ENCODE data around the gene RBP3. TPM values are rescaled to one million over a fixed set of nuclear protein-coding genes. Genes with fewer than 3 reads are reported as not detected.

RBP3 gene
- total and polyA plus RNA-seq, 2 of the 4 experiments (the other 2 are of a cell fraction), result not detected

- DNase-seq (no peak), ATAC-seq (ENCODE audit: low read depth) (no peak)
- Histone ChIP-seq H3K14ac (replicated peaks; ENCODE audit: low read depth, low read length) (no peak overlapping the region), H3K36me3 (ENCODE audit: control insufficient read depth, insufficient read depth, low read length) (no peaks in the 10 kb centered on the region), H3K9ac (ENCODE audit: low read depth, low read length) (no peak overlapping the region), H3K27ac (ENCODE audit: insufficient read depth, low read length) (no peak overlapping the region), H3K27me3 (ENCODE audit: control insufficient read depth, insufficient read depth, low read length) (no peaks in the 10 kb centered on the region), H2BK20ac (ENCODE audit: low read depth, low read length) (peak overlapping the region; percentile 97), H4K91ac (ENCODE audit: insufficient read depth, low read depth, low read length) (peak overlapping the region; percentile 94; the same call in 1 of the 2 replicates), H2AK5ac (ENCODE audit: low read depth, low read length) (peak overlapping the region; percentile 94), H3K56ac (ENCODE audit: extremely low read depth, insufficient read depth, low read length) (no peak overlapping the region), H2BK15ac (ENCODE audit: low read depth, low read length) (peak overlapping the region; percentile 60; the same call in 1 of the 3 replicates), H3K4me1 (ENCODE audit: control insufficient read depth, insufficient read depth, low read length) (peaks cover 27% of the 10 kb centered on the region), H4K5ac (ENCODE audit: low read depth, low read length) (no peak overlapping the region), H3K9me3 (ENCODE audit: control insufficient read depth, insufficient read depth, low read length) (no peaks in the 10 kb centered on the region), H2BK5ac (ENCODE audit: low read depth, low read length, poor library complexity, severe bottlenecking) (peak overlapping the region; percentile 73), H3K79me1 (ENCODE audit: low read depth in 1 of 2, low read length in 2 of 2) (no peaks in the 10 kb centered on the region), H3K9me1 (ENCODE audit: insufficient read depth, low read length) (peaks cover 36% of the 10 kb centered on the region), H3K18ac (ENCODE audit: low read depth, low read length) (0 out of 2 replicates have a peak overlapping the region, but pooled peaks have one; percentile 19), H3K23ac (ENCODE audit: low read depth, low read length) (no peak overlapping the region), H2AFZ (replicated peaks; ENCODE audit: low read length, poor library complexity) (peak overlapping the region; percentile 88), H2BK120ac (ENCODE audit: low read depth, low read length) (peak overlapping the region; percentile 97), H3K4me3 (ENCODE audit: insufficient read depth, low read depth, low read length) (no peak overlapping the region), H4K20me1 (ENCODE audit: insufficient read depth, low read length) (no peaks in the 10 kb centered on the region; the same call in 1 of the 2 replicates), H2AK9ac (replicated peaks; ENCODE audit: low read depth, low read length, poor library complexity) (no peak overlapping the region), H4K8ac (ENCODE audit: low read depth in 2 of 2, low read length in 2 of 2) (no peak overlapping the region; a peak in 2 of 4 replicates), H3K4me2 (ENCODE audit: low read depth, low read length) (no peak overlapping the region), H3K4ac (ENCODE audit: low read depth, low read length) (peak overlapping the region; percentile 99)
- ChIA-PET POLR2A (ENCODE audit: unreplicated experiment) (no interaction called here), CTCF (no interaction called here)
- intact Hi-C loops (cut with micrococcal nuclease) (no loop called here), in situ Hi-C loops (cut with MboI; ENCODE audit: low sequenced_read_pairs) (loop anchor here (25.0 kb wide), 1 partner anchor 867 kb away; no protein-coding TSS in a partner anchor), dilution Hi-C loops (cut with HindIII; ENCODE audit: low sequenced_read_pairs, unreplicated experiment) (no loop called here)
- no TSS peak for BruUV-seq (replicated peaks)
- WGBS, 2 experiments (ENCODE audit: extremely low coverage in 2 of 2, insufficient read length in 1 of 2), result 100% methylated on average over 1 of the region's 6 CpGs; no CpG with 5 or more reads in 1 of the 2 experiments
- TF ChIP-seq RCOR1 (IDR thresholded peaks at IDR 0.05; ENCODE audit: insufficient replicate concordance, low read length), result no peak
- TF ChIP-seq POLR2A (IDR thresholded peaks at IDR 0.05; ENCODE audit: low read depth, low read length), result no peak
- TF ChIP-seq FOS (IDR thresholded peaks at IDR 0.05; ENCODE audit: low read depth, low read length), result no peak
Observed at GRCh38 chr10:47404446-47404845, 56.3 kb downstream of the RBP3 start.

Measured in IMR-90 (cell line).